DMS153 treated with DMSO at 0.1 percent for 48 hours (cell line): ENCODE data around the gene PROX2.

ENCODE experiments used
- DNase-seq: peaks from one replicate; lab custom pipeline; 2025; ENCODE audit not compliant: unreplicated experiment; lab: John Stamatoyannopoulos, UW

Gene PROX2

GRCh38 chr14:74875941-74876913 lies at the start of gene PROX2:
TSS of gene PROX2 (minus strand) at chr14:74876145. CDS start at chr14:74863834, 12,311 bp downstream.
- no peak for DNase-seq

- DNase-seq, result no peak
These were observed 48.1 kb upstream of the PROX2 start for GRCh38 chr14:74924061-74924460.

- DNase-seq, result peak; percentile 43
These were observed 46.9 kb upstream of the PROX2 start, which contains the start of gene RPS6KL1 for GRCh38 chr14:74922752-74923401. TSS of gene RPS6KL1 (minus strand) at chr14:74923260. CDS start at chr14:74921541, 1,719 bp downstream.

- DNase-seq, result no peak
These were observed 46.2 kb upstream of the PROX2 start for GRCh38 chr14:74921987-74922751.

- DNase-seq, result no peak
These were observed 45.2 kb upstream of the PROX2 start for GRCh38 chr14:74921053-74921620.

DNA sequence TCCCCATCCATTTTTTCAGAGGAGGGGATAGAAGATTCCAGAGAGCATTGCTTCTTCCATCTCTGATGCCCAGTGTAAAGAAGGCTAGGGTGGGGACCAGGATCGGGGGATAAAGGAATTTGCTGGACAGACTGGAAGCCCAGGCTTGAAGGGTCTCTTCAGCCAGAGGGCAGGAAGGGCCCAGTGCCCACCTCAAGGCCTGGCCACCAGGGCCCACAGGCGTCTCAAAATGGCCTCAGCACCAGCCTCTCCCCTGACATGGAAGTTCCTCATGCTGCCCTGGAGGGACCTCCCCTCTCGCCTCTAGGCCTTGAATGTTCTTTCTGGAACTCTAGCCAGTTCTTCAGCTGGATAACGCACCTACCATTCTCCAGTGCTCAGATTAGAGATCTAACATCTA lies 44.3 kb upstream of the PROX2 start:
- no peak for DNase-seq

GRCh38 chr14:74919421-74920165 lies 43.6 kb upstream of the PROX2 start:
- no peak for DNase-seq

DNA sequence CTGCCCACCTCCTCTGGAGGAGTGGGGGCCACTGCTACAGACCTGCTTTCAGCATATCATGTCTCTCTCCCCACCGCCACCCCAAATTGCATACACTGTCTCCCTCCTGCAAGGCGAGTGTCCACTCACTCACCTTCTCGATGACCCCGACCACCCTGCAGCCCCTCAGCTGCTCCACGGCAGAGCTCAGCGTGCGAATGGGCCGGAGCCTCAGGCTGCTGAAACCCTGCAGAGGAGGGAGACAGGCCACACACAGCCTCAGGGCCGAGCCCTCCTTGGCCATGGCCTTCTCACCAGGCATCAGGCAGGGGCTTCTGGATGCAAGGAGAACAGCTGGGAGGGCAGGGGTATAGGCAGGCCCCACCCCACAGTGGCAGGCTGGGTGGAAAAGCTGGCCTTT lies 42.4 kb upstream of the PROX2 start:
- no peak for DNase-seq

GRCh38 chr14:74917646-74918081 lies 41.7 kb upstream of the PROX2 start:
- no peak for DNase-seq

DNA sequence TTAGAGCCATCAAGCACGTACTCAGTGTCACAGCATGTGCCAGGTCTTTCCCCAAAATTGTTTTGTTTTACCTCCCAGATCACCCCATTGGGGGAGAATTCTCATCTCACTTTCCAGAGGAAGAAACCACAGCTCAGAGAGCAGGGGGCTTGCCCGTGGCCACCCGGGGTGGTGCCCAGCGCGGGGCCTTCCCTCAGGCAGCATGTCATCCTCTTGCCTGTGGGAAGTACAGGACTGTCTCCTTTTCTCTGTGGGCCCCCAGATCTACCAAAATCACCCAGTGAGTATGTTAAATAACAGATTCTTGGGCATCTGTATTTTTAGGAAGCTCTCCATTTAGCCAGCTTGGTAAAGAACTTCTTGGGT lies 41.2 kb upstream of the PROX2 start:
- no peak for DNase-seq

GRCh38 chr14:74915826-74916225 lies 39.9 kb upstream of the PROX2 start:
- no peak for DNase-seq

- no peak for DNase-seq
These were observed 39.5 kb upstream of the PROX2 start for GRCh38 chr14:74915426-74915825.

GRCh38 chr14:74913986-74914573 lies 38.1 kb upstream of the PROX2 start:
- no peak for DNase-seq

DNA sequence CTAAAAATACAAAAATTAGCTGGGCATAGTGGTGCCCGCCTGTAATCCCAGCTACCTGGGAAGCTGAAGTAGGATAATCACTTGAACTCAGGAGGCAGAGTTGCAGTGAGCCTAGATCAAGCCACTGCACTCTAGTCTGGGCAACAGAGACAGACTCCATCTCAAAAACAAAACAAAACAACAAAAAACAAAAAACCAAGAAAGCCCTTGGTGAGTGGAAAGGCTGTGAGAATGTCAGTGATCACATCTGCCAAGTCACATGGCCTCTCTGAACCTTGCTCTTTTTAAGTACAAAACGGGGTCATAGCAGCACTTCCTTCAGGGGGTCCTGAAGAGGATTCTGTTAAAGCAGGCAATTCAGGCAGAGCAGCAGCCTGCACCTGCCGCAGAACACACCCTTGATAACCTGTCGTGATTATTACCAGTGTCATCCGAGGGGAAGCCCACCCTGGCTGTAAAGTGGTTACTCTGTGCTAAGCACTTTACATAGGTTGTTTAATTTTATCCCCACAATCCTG lies 37.5 kb upstream of the PROX2 start:
- DNase-seq, result no peak

DNA sequence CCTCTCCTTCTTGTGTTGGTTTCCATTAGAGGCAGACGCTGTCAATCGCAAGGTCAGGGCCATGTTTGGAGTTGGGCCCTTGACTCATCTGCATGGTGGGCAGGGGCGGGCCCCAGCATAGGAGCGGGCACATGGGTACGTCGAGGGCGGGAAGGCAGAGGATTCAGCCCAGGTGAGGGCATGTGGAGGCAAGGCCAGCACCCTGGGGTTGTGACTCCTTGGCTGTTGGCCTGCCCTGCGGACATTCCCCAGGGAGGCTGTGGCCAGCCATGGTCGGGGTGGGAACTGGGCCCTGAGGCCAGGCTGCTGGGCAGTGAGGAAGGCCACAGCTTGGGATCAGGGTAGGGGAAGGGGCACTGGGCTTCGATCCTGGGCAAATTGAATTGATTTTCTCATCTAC lies 36.9 kb upstream of the PROX2 start:
- DNase-seq, result no peak

- DNase-seq, result no peak
These were observed 36.2 kb upstream of the PROX2 start for GRCh38 chr14:74912111-74912510.

DNA sequence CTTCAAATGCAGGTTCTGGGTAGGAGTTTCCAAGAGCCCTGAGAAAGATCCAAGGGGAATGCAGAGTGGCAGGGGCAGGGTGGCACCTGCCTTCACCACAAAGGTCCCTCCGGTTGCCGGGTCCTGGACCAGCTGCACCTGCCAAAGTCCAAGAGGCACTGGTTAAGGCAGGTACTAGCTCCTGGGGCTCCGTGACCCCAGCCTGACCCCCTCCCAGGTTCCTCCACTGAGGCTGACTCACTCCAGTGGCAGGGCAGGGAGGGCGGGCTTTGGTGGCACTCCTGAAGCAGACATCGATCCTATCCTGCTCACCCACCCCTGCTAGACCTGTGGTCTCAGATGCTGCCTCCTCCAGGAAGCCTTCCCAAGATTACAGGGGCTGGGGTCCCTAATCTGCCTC lies 35.8 kb upstream of the PROX2 start:
- DNase-seq, result no peak

DNA sequence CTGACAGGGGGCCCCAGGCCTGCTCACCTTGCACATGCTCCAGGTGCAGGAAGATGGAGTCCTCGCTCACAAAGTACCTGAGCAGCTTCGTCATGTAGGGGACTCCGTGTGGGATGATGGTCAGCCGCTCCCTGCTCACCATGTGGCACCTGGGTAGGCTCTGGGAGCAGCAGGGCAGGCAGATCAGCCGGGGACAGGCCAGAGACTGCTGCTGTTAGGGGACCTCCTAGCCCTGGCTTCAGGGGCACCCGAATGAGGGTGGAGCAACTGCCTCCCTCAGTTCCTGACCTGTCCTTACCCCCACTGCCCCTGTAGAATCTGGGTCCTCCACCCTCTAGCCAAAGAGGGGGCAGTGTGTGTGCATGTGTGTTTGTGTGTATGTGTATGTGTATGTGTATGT lies 35.3 kb upstream of the PROX2 start:
- no peak for DNase-seq

- DNase-seq, result no peak
These were observed 34.6 kb upstream of the PROX2 start for GRCh38 chr14:74910556-74910955.

DNA sequence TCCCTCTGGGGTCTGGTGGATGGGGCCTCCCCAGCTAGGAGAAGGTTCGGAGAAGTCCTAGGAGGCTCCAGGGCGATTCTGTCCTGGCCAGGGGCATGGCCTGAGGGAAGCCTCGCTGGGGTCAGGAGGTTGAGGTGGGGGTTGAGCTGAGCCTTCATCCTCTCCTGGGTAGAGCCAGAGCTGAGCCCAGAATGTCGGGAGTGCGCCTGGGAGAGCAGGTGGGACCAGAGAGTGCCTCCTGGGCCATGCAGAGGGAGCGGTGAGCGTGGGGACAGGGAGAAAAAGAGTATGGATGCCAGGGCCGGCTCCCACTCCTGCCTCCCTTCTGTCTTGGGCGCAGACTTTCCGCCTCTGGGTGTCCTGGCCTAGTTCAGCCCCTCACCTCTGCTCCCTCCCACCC lies 34.0 kb upstream of the PROX2 start:
- DNase-seq, result no peak
